Fibroblast of lung (primary cell): ENCODE data around the gene TEX261. TPM values are rescaled to one million over a fixed set of nuclear protein-coding genes. Genes with fewer than 3 reads are reported as not detected.

ENCODE experiments used
- DNase-seq, 2 donors: peaks; one replicate each; pipeline versions ENCODE4 v3.0.0 to v3.0.0-alpha.2; 2010; ENCODE audit warnings: low read depth in 2 of 2
- H2AFZ ChIP-seq: 2 replicates; pipeline ENCODE4 v1.5.1; 2012; ENCODE audit warnings: low read length, control low read depth, inconsistent platforms
- H3K27ac ChIP-seq: 2 replicates; pipeline ENCODE4 v1.5.1; 2011; ENCODE audit warnings: low read length, control low read depth; ENCODE audit not compliant: insufficient read depth
- H3K27me3 ChIP-seq: 2 replicates; pipeline ENCODE4 v1.5.1; 2011; ENCODE audit warnings: mild to moderate bottlenecking, low read length; ENCODE audit not compliant: control insufficient read depth, insufficient read depth
- H3K36me3 ChIP-seq: 2 replicates; pipeline ENCODE4 v1.5.1; 2011; ENCODE audit warnings: low read length; ENCODE audit not compliant: control insufficient read depth, insufficient read depth
- H3K4me1 ChIP-seq: 2 replicates; pipeline ENCODE4 v1.5.1; 2011; ENCODE audit warnings: low read length; ENCODE audit not compliant: control insufficient read depth, insufficient read depth; ENCODE audit errors: extremely low read depth
- H3K4me2 ChIP-seq: 2 replicates; pipeline ENCODE4 v1.5.1; 2011; ENCODE audit warnings: low read length, control low read depth; ENCODE audit not compliant: insufficient read depth; ENCODE audit errors: extremely low read depth
- H3K4me3 ChIP-seq, 4 experiments: fragments of 200-600 bp in 1 of 4; sonication (generic) in 1 of 4; replicated peaks in 1 of 4; 2 replicates each; pipeline ENCODE4 v1.5.1; 2011 to 2016; ENCODE audit warnings: low read length in 4 of 4, low read depth in 3 of 4, mild to moderate bottlenecking in 3 of 4, control low read depth in 2 of 4, inconsistent platforms in 1 of 4, mixed read lengths in 1 of 4; ENCODE audit not compliant: insufficient read depth in 1 of 4; ENCODE audit errors: control extremely low read depth in 1 of 4
- H3K79me2 ChIP-seq: 2 replicates; pipeline ENCODE4 v1.5.1; 2012; ENCODE audit warnings: mild to moderate bottlenecking, low read length, inconsistent platforms; ENCODE audit not compliant: control insufficient read depth, insufficient read depth
- H3K9ac ChIP-seq: 2 replicates; pipeline ENCODE4 v1.5.1; 2011; ENCODE audit warnings: mild to moderate bottlenecking, low read length, control low read depth; ENCODE audit not compliant: insufficient read depth
- H3K9me3 ChIP-seq: 2 replicates; pipeline ENCODE4 v1.5.1; 2012; ENCODE audit warnings: low read depth, low read length; ENCODE audit not compliant: control insufficient read depth, insufficient read depth
- H4K20me1 ChIP-seq: 2 replicates; pipeline ENCODE4 v1.5.1; 2011; ENCODE audit warnings: low read length; ENCODE audit not compliant: control insufficient read depth, insufficient read depth; ENCODE audit errors: extremely low read depth
- CTCF ChIP-seq, 2 donors: IDR thresholded peaks in 1 of 2; conservative IDR thresholded peaks in 1 of 2; 1 replicate in 1 of 2; 2 replicates in 1 of 2; pipeline ENCODE4 v1.5.1; 2011 to 2012; ENCODE audit warnings: low read length in 2 of 2, control low read depth in 1 of 2, inconsistent platforms in 1 of 2, low read depth in 1 of 2, mild to moderate bottlenecking in 1 of 2
- EZH2 ChIP-seq: IDR thresholded peaks from 2 replicates; pipeline ENCODE4 v1.5.1; 2012; ENCODE audit warnings: low read length, control low read depth, mild to moderate bottlenecking; ENCODE audit errors: missing control alignments
- polyA plus RNA-seq, 2 donors: library from polyadenylated mRNA; depleted of rRNA in 1 of 2; stranded (reverse) in 1 of 2; unstranded in 1 of 2; fragments of >200 nt; gene quantifications; 2 replicates each; pipeline ENCODE4 v1.2.1, GENCODE V29; 2011 to 2012; ENCODE audit warnings: missing spikeins in 1 of 2
- total RNA-seq: library from RNA; depleted of rRNA; stranded (reverse); fragments of >200 nt; gene quantifications from 2 replicates; pipeline ENCODE4 v1.2.1, GENCODE V29; 2014

The TEX261 gene
- total and polyA plus RNA-seq, 2 donors (not counting 1 experiment from before 2014, with no cell fraction given) = 33.0 to 72.6 TPM

GRCh38 chr2:70962211-70962884, 32.3 kb downstream of the TEX261 start:
- Histone ChIP-seq H4K20me1 (no peaks in the 10 kb centered on the region), H3K36me3 (no peaks in the 10 kb centered on the region), H3K27ac (no peak overlapping the region), H3K4me1 (no peaks in the 10 kb centered on the region), H3K79me2 (no peaks in the 10 kb centered on the region), H3K9me3 (no peaks in the 10 kb centered on the region), H2AFZ (no peak overlapping the region), H3K9ac (no peak overlapping the region), H3K27me3 (no peaks in the 10 kb centered on the region), H3K4me2 (no peak overlapping the region), H3K4me3 (no peak overlapping the region)
- TF ChIP-seq CTCF (conservative IDR thresholded peaks at IDR 0.05 in 1 of 2, IDR thresholded peaks at IDR 0.05 in 1 of 2; ENCODE audit: low read depth in 1 of 2, low read length in 2 of 2) (no peak), EZH2 (no peak)
- no peak for DNase-seq

- H3K4me3 ChIP-seq = no peak overlapping the region
- TF ChIP-seq CTCF (conservative IDR thresholded peaks at IDR 0.05 in 1 of 2, IDR thresholded peaks at IDR 0.05 in 1 of 2; ENCODE audit: low read depth in 1 of 2, low read length in 2 of 2) (no peak), EZH2 (no peak)
Measured at GRCh38 chr2:70961648-70961994, 33.1 kb downstream of the TEX261 start.

GRCh38 chr2:70960833-70961647, 33.6 kb downstream of the TEX261 start:
- H3K4me1 ChIP-seq = no peaks in the 10 kb centered on the region
- no peak overlapping the region for H3K9ac ChIP-seq
- no peak overlapping the region for H3K4me3 ChIP-seq
- TF ChIP-seq CTCF (conservative IDR thresholded peaks at IDR 0.05 in 1 of 2, IDR thresholded peaks at IDR 0.05 in 1 of 2; ENCODE audit: low read depth in 1 of 2, low read length in 2 of 2) (peak in 1 of 2 donors; percentile 9), EZH2 (no peak)
- H3K4me2 ChIP-seq = no peak overlapping the region
- H3K27ac ChIP-seq = no peak overlapping the region
- no peaks in the 10 kb centered on the region for H3K79me2 ChIP-seq
- no peak overlapping the region for H2AFZ ChIP-seq
- DNase-seq = no peak
- no peaks in the 10 kb centered on the region for H4K20me1 ChIP-seq
- H3K27me3 ChIP-seq = no peaks in the 10 kb centered on the region
- H3K36me3 ChIP-seq = no peaks in the 10 kb centered on the region
- no peaks in the 10 kb centered on the region for H3K9me3 ChIP-seq

More at GRCh38 chr2:70961648-70961994, 33.1 kb downstream of the TEX261 start:
- H2AFZ ChIP-seq = no peak overlapping the region
- no peaks in the 10 kb centered on the region for H3K9me3 ChIP-seq
- H3K27me3 ChIP-seq = no peaks in the 10 kb centered on the region
- no peaks in the 10 kb centered on the region for H4K20me1 ChIP-seq
- H3K79me2 ChIP-seq = no peaks in the 10 kb centered on the region
- H3K9ac ChIP-seq = no peak overlapping the region
- no peak for DNase-seq
- H3K27ac ChIP-seq = no peak overlapping the region
- H3K4me2 ChIP-seq = no peak overlapping the region
- no peaks in the 10 kb centered on the region for H3K36me3 ChIP-seq
- no peaks in the 10 kb centered on the region for H3K4me1 ChIP-seq
